KMS-11 (cell line): ENCODE results near the gene PCYT2.
A peak's percentile ranks its signal among the peaks of the same experiment; 100 is the strongest.

Source experiments
- H2AFZ ChIP-seq: fragments of 200-600 bp; sonication (generic); 2 replicates; pipeline ENCODE4 v1.6.1; 2016; ENCODE audit warnings: antibody characterized with exemption, mixed run types, low read depth
- H3K27ac ChIP-seq: fragments of 200-600 bp; sonication (generic); 2 replicates; pipeline ENCODE4 v1.6.1; 2016; ENCODE audit warnings: mild to moderate bottlenecking, mixed run types
- H3K27me3 ChIP-seq: fragments of 200-600 bp; sonication (generic); 2 replicates; pipeline ENCODE4 v1.6.1; 2017; ENCODE audit warnings: mild to moderate bottlenecking, low read depth, mixed run types, moderate library complexity; ENCODE audit not compliant: insufficient read depth
- H3K36me3 ChIP-seq: fragments of 200-600 bp; sonication (generic); 2 replicates; pipeline ENCODE4 v1.6.1; 2017; ENCODE audit warnings: mild to moderate bottlenecking, mixed run types; ENCODE audit not compliant: insufficient read depth
- H3K4me1 ChIP-seq: fragments of 200-600 bp; sonication (generic); 2 replicates; pipeline ENCODE4 v1.6.1; 2016; ENCODE audit warnings: mild to moderate bottlenecking, low read depth, mixed run types; ENCODE audit not compliant: poor library complexity, severe bottlenecking
- H3K4me2 ChIP-seq: fragments of 200-600 bp; sonication (generic); 2 replicates; pipeline ENCODE4 v1.7.0; 2016; ENCODE audit warnings: mild to moderate bottlenecking, mixed run types
- H3K4me3 ChIP-seq: fragments of 200-600 bp; sonication (generic); IDR thresholded peaks from 2 replicates; pipeline ENCODE4 v1.6.1; 2017; ENCODE audit warnings: low read depth, low read length, mixed read lengths; ENCODE audit not compliant: insufficient read depth
- H3K79me2 ChIP-seq: fragments of 200-600 bp; sonication (generic); 2 replicates; pipeline ENCODE4 v1.6.1; 2016; ENCODE audit warnings: low read depth, mixed run types; ENCODE audit not compliant: insufficient read depth
- H3K9ac ChIP-seq: fragments of 200-600 bp; sonication (generic); 2 replicates; pipeline ENCODE4 v1.6.1; 2016; ENCODE audit warnings: mild to moderate bottlenecking, mixed run types
- H4K20me1 ChIP-seq: fragments of 200-600 bp; sonication (generic); 2 replicates; pipeline ENCODE4 v1.6.1; 2016; ENCODE audit warnings: mild to moderate bottlenecking, mixed run types; ENCODE audit not compliant: insufficient read depth
- CTCF ChIP-seq: fragments of 200-600 bp; sonication (generic); conservative IDR thresholded peaks from 2 replicates; pipeline ENCODE4 v1.6.1; 2017; ENCODE audit warnings: low read depth, mild to moderate bottlenecking, antibody characterized with exemption, low read length, moderate library complexity, mixed read lengths

PCYT2 gene

DNA sequence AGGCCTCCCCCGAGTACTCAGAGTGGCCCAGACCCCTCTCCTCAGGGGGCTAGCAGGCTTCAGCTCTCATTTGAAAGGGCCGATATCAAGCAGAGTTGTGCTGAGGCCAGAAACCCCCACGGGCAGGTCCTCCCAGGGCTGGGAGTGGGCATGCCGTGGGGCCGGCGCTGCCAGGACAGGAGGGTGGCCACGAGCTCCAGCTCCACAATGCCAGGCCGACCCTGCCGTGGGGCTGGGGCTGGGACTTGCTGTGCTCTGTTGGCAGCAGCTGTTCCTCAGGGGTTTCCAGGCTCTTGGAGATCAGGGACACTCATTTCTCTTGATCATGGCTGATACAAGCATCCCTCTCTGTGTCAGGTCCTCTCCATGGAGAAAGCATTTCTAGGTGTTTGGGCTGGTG is 12.3 kb downstream of the PCYT2 start:
- Histone ChIP-seq H3K36me3 (no peaks in the 10 kb centered on the region), H3K4me2 (no peak overlapping the region), H3K27me3 (no peaks in the 10 kb centered on the region), H3K4me1 (no peaks in the 10 kb centered on the region), H3K9ac (no peak overlapping the region), H3K27ac (no peak overlapping the region), H3K4me3 (no peak overlapping the region), H4K20me1 (no peaks in the 10 kb centered on the region), H3K79me2 (no peaks in the 10 kb centered on the region), H2AFZ (no peak overlapping the region)
- no peak for TF ChIP-seq CTCF

DNA sequence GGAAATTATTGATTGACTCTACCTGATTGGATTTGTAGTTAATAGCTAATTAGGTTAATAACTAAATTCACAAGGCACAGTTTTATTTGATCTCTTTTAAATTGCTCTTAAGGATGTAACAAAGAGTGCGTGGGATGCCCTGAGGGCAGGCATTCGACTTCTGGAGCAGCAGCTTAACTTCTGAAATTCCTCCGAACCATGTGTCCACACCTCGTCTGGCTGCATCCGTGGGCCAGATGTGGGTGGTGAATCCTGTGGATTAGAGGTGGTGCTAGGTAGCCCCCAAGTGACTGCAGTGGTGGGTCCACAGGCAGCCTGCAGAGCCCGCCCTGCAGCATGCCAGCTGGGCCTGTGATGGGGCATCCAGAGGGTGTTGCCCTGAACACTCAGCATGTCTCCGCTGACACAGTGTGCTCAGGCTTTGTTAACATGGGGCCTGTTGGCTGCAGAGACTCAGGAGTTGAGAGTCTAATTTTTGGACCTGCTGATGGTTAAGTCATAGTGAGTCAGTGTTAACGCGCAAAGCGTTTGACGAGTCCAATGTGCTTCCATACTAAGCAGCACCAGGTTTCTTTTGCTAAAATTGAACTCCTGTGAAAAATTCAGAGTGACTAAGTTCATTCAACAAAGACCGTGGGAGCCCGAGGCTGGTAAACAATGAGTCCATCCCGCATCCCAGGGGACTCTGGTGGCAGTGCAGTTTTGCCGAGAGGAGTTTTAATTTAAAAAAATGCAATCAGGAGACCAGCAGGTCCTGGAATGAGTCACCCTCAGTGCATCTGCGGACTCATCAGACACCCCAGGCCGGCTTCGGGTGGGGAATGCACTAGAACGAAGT is 13.0 kb downstream of the PCYT2 start:
- H3K4me1 ChIP-seq: no peaks in the 10 kb centered on the region
- no peak overlapping the region for H3K4me3 ChIP-seq
- TF ChIP-seq CTCF: no peak
- no peak overlapping the region for H3K4me2 ChIP-seq
- H4K20me1 ChIP-seq: no peaks in the 10 kb centered on the region
- H3K27ac ChIP-seq: no peak overlapping the region
- H2AFZ ChIP-seq: no peak overlapping the region
- H3K79me2 ChIP-seq: peaks cover under 1% of the 10 kb centered on the region; the same call in 1 of the 2 replicates
- no peaks in the 10 kb centered on the region for H3K36me3 ChIP-seq
- H3K9ac ChIP-seq: no peak overlapping the region
- no peaks in the 10 kb centered on the region for H3K27me3 ChIP-seq

GRCh38 chr17:81895400-81895799 is 15.8 kb downstream of the PCYT2 start:
- H2AFZ ChIP-seq: no peak overlapping the region
- no peak overlapping the region for H3K9ac ChIP-seq
- no peak for TF ChIP-seq CTCF
- H3K27ac ChIP-seq: no peak overlapping the region
- no peaks in the 10 kb centered on the region for H3K27me3 ChIP-seq
- no peaks in the 10 kb centered on the region for H4K20me1 ChIP-seq
- peaks cover 2% of the 10 kb centered on the region; the same call in 1 of the 2 replicates for H3K36me3 ChIP-seq
- H3K4me3 ChIP-seq: no peak overlapping the region
- peaks cover 20% of the 10 kb centered on the region for H3K79me2 ChIP-seq
- H3K4me1 ChIP-seq: peaks cover 7% of the 10 kb centered on the region
- no peak overlapping the region for H3K4me2 ChIP-seq

- Histone ChIP-seq H3K4me2 (no peak overlapping the region), H4K20me1 (no peaks in the 10 kb centered on the region; the same call in 1 of the 2 replicates), H3K79me2 (peaks cover 60% of the 10 kb centered on the region), H3K36me3 (peaks cover 39% of the 10 kb centered on the region; the same call in 1 of the 2 replicates), H2AFZ (no peak overlapping the region), H3K27ac (peak overlapping the region; percentile 73), H3K9ac (peak overlapping the region; percentile 94), H3K27me3 (no peaks in the 10 kb centered on the region), H3K4me1 (peaks cover 22% of the 10 kb centered on the region), H3K4me3 (no peak overlapping the region)
- no peak for TF ChIP-seq CTCF
Observed at GRCh38 chr17:81891303-81891552, 20.0 kb downstream of the PCYT2 start.
